Mucosa of stomach (tissue), 1 donor: ENCODE data around the gene TK1.

ENCODE experiments used
- H3K27me3 ChIP-seq: one replicate; pipeline ENCODE4 v1.7.0; 2013; ENCODE audit warnings: mild to moderate bottlenecking, low read length; ENCODE audit not compliant: control insufficient read depth, insufficient read depth
- H3K36me3 ChIP-seq: one replicate; pipeline ENCODE4 v1.7.0; 2013; ENCODE audit warnings: low read length; ENCODE audit not compliant: control insufficient read depth, insufficient read depth
- H3K4me1 ChIP-seq: one replicate; pipeline ENCODE4 v1.7.0; 2013; ENCODE audit warnings: mild to moderate bottlenecking, low read length; ENCODE audit not compliant: control insufficient read depth, insufficient read depth
- H3K4me3 ChIP-seq: one replicate; pipeline ENCODE4 v1.7.0; 2013; ENCODE audit warnings: low read length
- H3K9ac ChIP-seq: one replicate; pipeline ENCODE4 v1.7.0; 2013; ENCODE audit warnings: mild to moderate bottlenecking, low read length, moderate library complexity
- H3K9me3 ChIP-seq: one replicate; pipeline ENCODE4 v1.7.0; 2013; ENCODE audit warnings: mild to moderate bottlenecking, low read length, moderate library complexity; ENCODE audit not compliant: control insufficient read depth
- donor health status: Pancreatic carcinoma.

TK1 gene

GRCh38 chr17:78227455-78227916, 40.6 kb upstream of the TK1 start:
- no peaks in the 10 kb centered on the region for H3K9me3 ChIP-seq
- H3K4me3 ChIP-seq: no peak overlapping the region
- peaks cover 30% of the 10 kb centered on the region for H3K27me3 ChIP-seq
- H3K9ac ChIP-seq: no peak overlapping the region
- no peaks in the 10 kb centered on the region for H3K4me1 ChIP-seq
- H3K36me3 ChIP-seq: no peaks in the 10 kb centered on the region

DNA sequence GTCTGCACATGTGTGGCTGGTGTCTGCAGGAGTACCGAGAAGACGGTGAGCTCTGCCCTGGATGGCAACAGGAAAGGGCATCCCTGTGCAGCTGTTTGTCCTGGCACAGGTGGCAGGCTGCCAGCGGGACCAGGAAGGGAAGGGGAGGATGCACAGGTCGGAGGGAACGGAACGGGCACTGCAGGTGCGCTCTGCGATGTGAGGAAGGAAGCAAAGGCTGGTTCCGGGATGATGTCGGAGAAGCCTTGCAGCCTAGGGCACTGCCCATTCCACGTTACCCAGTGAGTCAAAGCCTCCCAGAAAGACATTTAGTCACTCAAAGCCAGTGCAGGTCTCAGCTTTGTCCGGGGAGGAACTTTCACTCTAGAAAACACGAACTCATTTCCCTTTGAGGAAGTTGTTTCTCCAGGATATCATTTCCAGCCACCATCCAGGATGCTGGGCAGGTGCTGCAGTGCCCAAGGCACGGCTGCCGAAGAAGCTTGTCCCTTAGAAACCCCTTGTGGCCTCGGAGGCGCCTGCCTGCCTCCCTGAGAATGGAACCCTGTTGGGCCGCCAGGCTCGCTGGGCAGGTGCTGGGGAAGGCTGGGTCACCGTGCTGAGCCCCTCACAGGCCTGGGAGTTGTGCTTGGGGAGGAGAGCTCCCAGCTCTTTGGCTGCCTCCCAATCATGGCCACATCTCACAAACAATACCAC, 40.1 kb upstream of the TK1 start:
- Histone ChIP-seq H3K27me3 (peaks cover 24% of the 10 kb centered on the region), H3K9ac (no peak overlapping the region), H3K4me3 (no peak overlapping the region)

GRCh38 chr17:78226055-78226758, 39.4 kb upstream of the TK1 start:
- Histone ChIP-seq H3K4me1 (no peaks in the 10 kb centered on the region), H3K4me3 (no peak overlapping the region), H3K36me3 (no peaks in the 10 kb centered on the region), H3K9me3 (no peaks in the 10 kb centered on the region), H3K9ac (no peak overlapping the region), H3K27me3 (peaks cover 19% of the 10 kb centered on the region)

More for the DNA sequence above, 40.1 kb upstream of the TK1 start:
- H3K4me1 ChIP-seq: no peaks in the 10 kb centered on the region
- no peaks in the 10 kb centered on the region for H3K36me3 ChIP-seq
- H3K9me3 ChIP-seq: no peaks in the 10 kb centered on the region

DNA sequence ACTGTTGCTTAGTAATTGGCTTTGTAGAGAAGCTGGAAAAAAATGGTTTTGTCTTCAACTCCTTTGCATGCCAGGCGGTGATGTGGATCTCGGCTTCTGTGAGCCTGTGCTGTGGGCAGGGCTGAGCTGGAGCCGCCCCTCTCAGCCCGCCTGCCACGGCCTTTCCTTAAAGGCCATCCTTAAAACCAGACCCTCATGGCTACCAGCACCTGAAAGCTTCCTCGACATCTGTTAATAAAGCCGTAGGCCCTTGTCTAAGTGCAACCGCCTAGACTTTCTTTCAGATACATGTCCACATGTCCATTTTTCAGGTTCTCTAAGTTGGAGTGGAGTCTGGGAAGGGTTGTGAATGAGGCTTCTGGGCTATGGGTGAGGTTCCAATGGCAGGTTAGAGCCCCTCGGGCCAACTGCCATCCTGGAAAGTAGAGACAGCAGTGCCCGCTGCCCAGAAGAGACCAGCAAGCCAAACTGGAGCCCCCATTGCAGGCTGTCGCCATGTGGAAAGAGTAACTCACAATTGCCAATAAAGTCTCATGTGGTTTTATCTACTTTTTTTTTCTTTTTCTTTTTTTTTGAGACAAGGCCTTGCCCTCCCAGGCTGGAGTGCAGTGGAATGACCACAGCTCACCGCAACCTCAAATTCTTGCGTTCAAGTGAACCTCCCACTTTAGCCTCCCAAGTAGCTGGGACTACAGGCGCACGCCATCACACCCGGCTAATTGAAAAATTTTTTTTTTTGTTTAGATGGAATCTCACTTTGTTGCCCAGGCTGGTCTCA, 38.4 kb upstream of the TK1 start:
- Histone ChIP-seq H3K4me1 (no peaks in the 10 kb centered on the region), H3K9me3 (no peaks in the 10 kb centered on the region), H3K27me3 (peaks cover 10% of the 10 kb centered on the region), H3K9ac (no peak overlapping the region), H3K36me3 (no peaks in the 10 kb centered on the region), H3K4me3 (no peak overlapping the region)

DNA sequence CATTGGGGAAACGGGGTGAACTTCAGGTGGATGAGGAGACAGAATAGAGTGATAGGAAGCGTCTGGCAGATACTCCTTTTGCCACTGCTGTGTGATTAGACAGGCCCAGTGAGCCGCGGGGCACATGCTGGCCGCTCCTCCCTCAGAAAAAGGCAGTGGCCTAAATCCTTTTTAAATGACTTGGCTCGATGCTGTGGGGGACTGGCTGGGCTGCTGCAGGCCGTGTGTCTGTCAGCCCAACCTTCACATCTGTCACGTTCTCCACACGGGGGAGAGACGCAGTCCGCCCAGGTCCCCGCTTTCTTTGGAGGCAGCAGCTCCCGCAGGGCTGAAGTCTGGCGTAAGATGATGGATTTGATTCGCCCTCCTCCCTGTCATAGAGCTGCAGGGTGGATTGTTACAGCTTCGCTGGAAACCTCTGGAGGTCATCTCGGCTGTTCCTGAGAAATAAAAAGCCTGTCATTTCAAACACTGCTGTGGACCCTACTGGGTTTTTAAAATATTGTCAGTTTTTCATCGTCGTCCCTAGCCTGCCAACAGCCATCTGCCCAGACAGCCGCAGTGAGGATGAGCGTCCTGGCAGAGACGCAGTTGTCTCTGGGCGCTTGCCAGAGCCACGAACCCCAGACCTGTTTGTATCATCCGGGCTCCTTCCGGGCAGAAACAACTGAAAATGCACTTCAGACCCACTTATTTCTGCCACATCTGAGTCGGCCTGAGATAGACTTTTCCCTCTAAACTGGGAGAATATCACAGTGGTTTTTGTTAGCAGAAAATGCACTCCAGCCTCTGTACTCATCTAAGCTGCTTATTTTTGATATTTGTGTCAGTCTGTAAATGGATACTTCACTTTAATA, 37.6 kb upstream of the TK1 start:
- Histone ChIP-seq H3K36me3 (no peaks in the 10 kb centered on the region), H3K9ac (no peak overlapping the region), H3K4me3 (no peak overlapping the region), H3K27me3 (peaks cover 5% of the 10 kb centered on the region), H3K4me1 (no peaks in the 10 kb centered on the region), H3K9me3 (no peaks in the 10 kb centered on the region)

GRCh38 chr17:78223765-78224164, 36.9 kb upstream of the TK1 start:
- H3K27me3 ChIP-seq: peaks cover 5% of the 10 kb centered on the region
- no peaks in the 10 kb centered on the region for H3K9me3 ChIP-seq
- H3K9ac ChIP-seq: no peak overlapping the region
- H3K4me1 ChIP-seq: no peaks in the 10 kb centered on the region
- no peak overlapping the region for H3K4me3 ChIP-seq
- H3K36me3 ChIP-seq: no peaks in the 10 kb centered on the region

- Histone ChIP-seq H3K4me1 (no peaks in the 10 kb centered on the region), H3K9ac (no peak overlapping the region), H3K9me3 (no peaks in the 10 kb centered on the region), H3K27me3 (peaks cover 5% of the 10 kb centered on the region), H3K4me3 (no peak overlapping the region), H3K36me3 (no peaks in the 10 kb centered on the region)
These were observed 36.2 kb upstream of the TK1 start for GRCh38 chr17:78223061-78223460.

GRCh38 chr17:78219396-78220150, 32.7 kb upstream of the TK1 start:
- Histone ChIP-seq H3K4me3 (no peak overlapping the region), H3K27me3 (no peaks in the 10 kb centered on the region), H3K9me3 (no peaks in the 10 kb centered on the region), H3K4me1 (no peaks in the 10 kb centered on the region), H3K9ac (no peak overlapping the region), H3K36me3 (no peaks in the 10 kb centered on the region)

- Histone ChIP-seq H3K27me3 (no peaks in the 10 kb centered on the region), H3K9me3 (no peaks in the 10 kb centered on the region), H3K36me3 (no peaks in the 10 kb centered on the region), H3K4me3 (peak overlapping the region; percentile 38), H3K4me1 (peaks cover 4% of the 10 kb centered on the region), H3K9ac (peak overlapping the region; percentile 13)
These were observed 27.8 kb upstream of the TK1 start for GRCh38 chr17:78214706-78215061.

DNA sequence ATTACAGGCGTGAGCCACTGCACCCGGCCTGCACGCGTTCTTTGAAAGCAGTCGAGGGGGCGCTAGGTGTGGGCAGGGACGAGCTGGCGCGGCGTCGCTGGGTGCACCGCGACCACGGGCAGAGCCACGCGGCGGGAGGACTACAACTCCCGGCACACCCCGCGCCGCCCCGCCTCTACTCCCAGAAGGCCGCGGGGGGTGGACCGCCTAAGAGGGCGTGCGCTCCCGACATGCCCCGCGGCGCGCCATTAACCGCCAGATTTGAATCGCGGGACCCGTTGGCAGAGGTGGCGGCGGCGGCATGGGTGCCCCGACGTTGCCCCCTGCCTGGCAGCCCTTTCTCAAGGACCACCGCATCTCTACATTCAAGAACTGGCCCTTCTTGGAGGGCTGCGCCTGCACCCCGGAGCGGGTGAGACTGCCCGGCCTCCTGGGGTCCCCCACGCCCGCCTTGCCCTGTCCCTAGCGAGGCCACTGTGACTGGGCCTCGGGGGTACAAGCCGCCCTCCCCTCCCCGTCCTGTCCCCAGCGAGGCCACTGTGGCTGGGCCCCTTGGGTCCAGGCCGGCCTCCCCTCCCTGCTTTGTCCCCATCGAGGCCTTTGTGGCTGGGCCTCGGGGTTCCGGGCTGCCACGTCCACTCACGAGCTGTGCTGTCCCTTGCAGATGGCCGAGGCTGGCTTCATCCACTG, 27.3 kb upstream of the TK1 start, which contains the start of gene BIRC5:
BIRC5 (plus strand) TSS at position 238 of the 690 bp plus-strand sequence; CDS start at position 302, 64 bp downstream.
- Histone ChIP-seq H3K36me3 (no peaks in the 10 kb centered on the region), H3K4me1 (peaks cover 4% of the 10 kb centered on the region), H3K4me3 (peak within 1 kb of the TSS; percentile 38), H3K9me3 (no peaks in the 10 kb centered on the region), H3K9ac (peak within 1 kb of the TSS; percentile 13), H3K27me3 (no peaks in the 10 kb centered on the region)
